Large intestine (tissue), 3 donors: Measurements from ENCODE around the gene SLCO2A1. TPM values are rescaled to one million over a fixed set of nuclear protein-coding genes. Genes with fewer than 3 reads are reported as not detected.

Experiments used
- DNase-seq, 2 donors: peaks; one replicate each; pipeline versions ENCODE4 v3.0.0 to v3.0.0-alpha.2; 2013
- H3K27ac ChIP-seq: one replicate; pipeline ENCODE4 v1.5.1; 2013; ENCODE audit warnings: low read length
- H3K27me3 ChIP-seq: 2 replicates; pipeline ENCODE4 v1.6.1; 2013; ENCODE audit warnings: low read length; ENCODE audit not compliant: control insufficient read depth, insufficient read depth
- H3K36me3 ChIP-seq: 2 replicates; pipeline ENCODE4 v1.6.1; 2013; ENCODE audit warnings: low read length; ENCODE audit not compliant: control insufficient read depth, insufficient read depth
- H3K4me1 ChIP-seq: one replicate; pipeline ENCODE4 v1.6.1; 2013; ENCODE audit warnings: low read length; ENCODE audit not compliant: control insufficient read depth, insufficient read depth
- H3K4me3 ChIP-seq: one replicate; pipeline ENCODE4 v1.5.1; 2013; ENCODE audit warnings: low read length
- H3K9me3 ChIP-seq: one replicate; pipeline ENCODE4 v1.6.1; 2013; ENCODE audit warnings: mild to moderate bottlenecking, low read depth, low read length, moderate library complexity; ENCODE audit not compliant: control insufficient read depth
- WGBS: methylation state at CpG from one replicate; pipeline ENCODE4 v1.1.5; 2013; ENCODE audit warnings: low lambda C conversion rate; ENCODE audit not compliant: insufficient coverage; 5-methylcytosine and 5-hydroxymethylcytosine counted together
- polyA plus RNA-seq: library from polyadenylated mRNA; unstranded; fragments of 120-200 nt; gene quantifications from one replicate; pipeline ENCODE4 v1.2.1, GENCODE V29; 2013

The SLCO2A1 gene
- polyA plus RNA-seq, 1 donor, result 8.2 TPM

DNA sequence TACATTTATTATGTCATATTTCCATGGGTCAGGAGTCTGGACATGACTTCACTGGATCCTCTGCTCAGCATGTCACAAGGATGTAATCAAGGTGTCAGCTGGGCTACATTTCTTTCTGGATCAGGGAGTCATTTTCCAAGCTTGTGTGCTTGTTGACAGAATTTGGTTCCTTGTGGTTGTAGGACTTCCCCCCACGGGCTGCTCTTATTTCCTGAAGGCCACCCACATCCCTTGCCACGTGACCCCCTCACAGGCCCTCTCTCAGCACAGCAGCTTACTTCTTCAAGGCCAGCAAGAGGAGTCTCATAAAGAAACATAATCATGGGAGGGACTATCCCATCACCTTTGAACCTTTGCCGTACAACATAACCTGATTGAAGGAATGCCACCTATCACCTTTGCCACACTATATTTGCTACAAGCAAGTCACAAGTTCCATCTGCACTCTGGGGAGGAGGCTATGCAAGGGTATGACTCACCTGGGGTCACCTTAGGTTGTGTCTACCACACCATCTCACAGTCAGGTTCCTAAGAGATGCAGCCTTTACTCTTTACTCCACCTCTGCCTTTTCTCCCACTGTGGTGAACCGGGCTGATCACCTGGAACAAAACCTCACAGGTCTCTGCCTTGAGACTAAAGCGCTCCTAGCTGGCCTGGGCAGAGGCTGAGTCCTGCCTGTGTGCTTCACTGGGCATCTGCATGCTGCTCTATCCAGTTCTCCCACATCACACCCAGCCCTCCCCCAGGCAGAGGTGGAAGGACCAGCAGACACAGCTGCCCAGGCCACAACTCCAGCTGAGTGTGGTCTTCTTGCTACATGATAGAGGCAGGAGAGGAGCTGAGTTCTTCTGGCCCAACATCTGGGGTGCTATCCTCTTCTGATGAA is 147.5 kb downstream of the SLCO2A1 start:
- Histone ChIP-seq H3K9me3 (peaks cover 10% of the 10 kb centered on the region), H3K4me3 (no peak overlapping the region), H3K27ac (no peak overlapping the region), H3K4me1 (no peaks in the 10 kb centered on the region), H3K27me3 (peaks cover 4% of the 10 kb centered on the region), H3K36me3 (no peaks in the 10 kb centered on the region)
- DNase-seq, result peak in 1 of 2 donors; percentile 32
- no CpG with 5 or more reads among the region's 5 CpGs for WGBS

DNA sequence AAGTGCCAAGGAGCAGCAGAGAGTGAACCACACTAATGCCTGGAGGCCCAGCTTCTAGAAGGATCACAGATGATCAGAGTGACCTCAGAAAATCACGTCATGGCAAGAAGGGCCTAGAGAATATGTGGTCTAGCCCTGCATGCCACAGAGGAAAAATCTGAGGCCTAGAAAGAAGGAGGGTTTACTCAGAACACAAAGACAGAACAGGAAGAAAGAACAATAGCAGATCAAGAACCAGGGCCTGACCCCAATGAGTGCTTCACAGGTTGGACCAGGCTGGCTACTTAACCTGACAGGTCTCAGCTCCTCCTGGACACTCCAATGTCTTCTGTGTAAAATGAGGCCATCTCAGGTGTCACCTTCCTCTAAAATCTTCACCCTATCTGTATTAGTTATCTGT is 148.2 kb downstream of the SLCO2A1 start:
- no peak overlapping the region for H3K4me3 ChIP-seq
- DNase-seq, result no peak
- no peak overlapping the region for H3K27ac ChIP-seq
- peaks cover 4% of the 10 kb centered on the region for H3K27me3 ChIP-seq
- H3K36me3 ChIP-seq, result no peaks in the 10 kb centered on the region
- H3K4me1 ChIP-seq, result no peaks in the 10 kb centered on the region
- 60% methylated on average over 1 of the region's 1 CpG for WGBS
- H3K9me3 ChIP-seq, result peaks cover 10% of the 10 kb centered on the region

DNA sequence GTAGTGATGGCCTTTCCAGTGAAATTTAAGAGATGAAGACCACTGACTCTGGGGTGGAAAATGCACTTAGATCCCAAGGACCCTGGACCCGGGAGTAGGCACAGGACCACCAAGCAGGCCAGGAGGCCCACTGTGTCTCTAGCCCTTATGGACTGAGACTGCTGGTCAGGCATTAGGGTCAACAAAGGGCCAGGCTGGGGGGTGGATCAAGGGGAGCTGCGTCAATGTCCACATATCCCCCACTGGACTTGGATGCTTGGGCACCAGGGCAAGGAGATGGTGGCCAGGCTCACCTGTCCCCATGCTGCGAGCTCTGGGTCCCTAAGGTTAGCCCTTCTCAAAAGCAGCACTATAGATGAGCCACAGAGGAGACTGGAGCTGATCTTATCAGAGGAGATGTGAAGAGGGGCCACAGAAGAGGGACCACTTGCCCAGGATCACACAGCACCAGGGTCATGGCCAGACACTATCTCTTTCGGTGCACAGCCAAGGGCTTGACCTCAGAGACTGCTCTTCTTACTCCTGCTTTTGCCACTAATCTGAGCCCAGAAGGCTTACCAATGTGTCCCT is 148.8 kb downstream of the SLCO2A1 start:
- no peaks in the 10 kb centered on the region for H3K4me1 ChIP-seq
- H3K27ac ChIP-seq, result no peak overlapping the region
- H3K27me3 ChIP-seq, result peaks cover 4% of the 10 kb centered on the region
- no peak for DNase-seq
- peaks cover 10% of the 10 kb centered on the region for H3K9me3 ChIP-seq
- no CpG with 5 or more reads among the region's 4 CpGs for WGBS
- no peak overlapping the region for H3K4me3 ChIP-seq
- no peaks in the 10 kb centered on the region for H3K36me3 ChIP-seq

DNA sequence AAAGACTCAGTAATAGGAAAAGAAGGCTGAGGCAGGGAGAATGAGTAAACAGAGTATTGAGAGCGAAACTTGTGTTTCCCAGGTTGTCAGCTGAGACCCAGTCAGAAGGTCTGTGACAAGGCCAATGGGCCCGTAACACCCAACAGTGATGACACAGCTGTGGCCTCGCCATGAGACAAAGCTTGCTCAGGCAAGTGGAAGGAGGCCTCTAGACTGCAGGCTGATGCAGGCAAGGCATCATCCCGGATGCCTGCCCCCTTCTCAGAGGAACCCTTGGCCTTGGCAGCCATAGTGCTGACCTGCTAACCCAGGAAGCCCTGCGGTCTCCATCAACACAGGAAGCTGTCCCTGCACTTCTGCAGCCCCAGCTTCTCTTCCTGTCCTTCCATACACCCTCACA is 149.4 kb downstream of the SLCO2A1 start:
- no peak for DNase-seq
- H3K36me3 ChIP-seq, result no peaks in the 10 kb centered on the region
- peaks cover 2% of the 10 kb centered on the region for H3K27me3 ChIP-seq
- no peak overlapping the region for H3K4me3 ChIP-seq
- H3K4me1 ChIP-seq, result no peaks in the 10 kb centered on the region
- H3K9me3 ChIP-seq, result peaks cover 10% of the 10 kb centered on the region
- no peak overlapping the region for H3K27ac ChIP-seq
- WGBS, result no CpG with 5 or more reads among the region's 5 CpGs

DNA sequence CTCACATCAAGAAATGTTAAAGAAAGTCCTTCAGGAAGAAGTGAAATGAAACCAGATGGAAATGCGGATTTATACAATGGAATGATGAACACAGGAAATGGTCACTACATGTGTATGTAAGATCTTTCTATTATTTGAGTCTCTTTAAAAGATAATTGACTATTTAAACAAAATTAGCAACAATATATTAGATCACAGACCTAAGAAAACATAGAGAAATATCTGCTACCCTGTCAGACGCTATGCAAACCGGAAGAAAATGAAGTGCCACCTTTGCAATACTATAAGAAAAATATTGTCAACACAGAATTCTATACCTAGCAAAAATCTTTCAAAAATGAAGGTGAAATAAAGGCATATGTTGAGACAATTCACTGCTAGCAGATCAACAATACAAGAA is 151.2 kb downstream of the SLCO2A1 start:
- WGBS, result no CpG with 5 or more reads among the region's 3 CpGs

More for the DNA sequence above, 151.2 kb downstream of the SLCO2A1 start:
- H3K27me3 ChIP-seq, result no peaks in the 10 kb centered on the region
- no peaks in the 10 kb centered on the region for H3K36me3 ChIP-seq
- H3K27ac ChIP-seq, result no peak overlapping the region
- H3K4me3 ChIP-seq, result no peak overlapping the region
- peaks cover 10% of the 10 kb centered on the region for H3K9me3 ChIP-seq
- no peak for DNase-seq
- no peaks in the 10 kb centered on the region for H3K4me1 ChIP-seq

Other genes starting within 250 kb of the SLCO2A1 start
- gene SRPRB, start 224.1 kb downstream of the SLCO2A1 start, polyA plus RNA-seq, result 55.9 TPM
- gene RAB6B, start 134.0 kb downstream of the SLCO2A1 start, polyA plus RNA-seq, result 8.8 TPM
- gene RYK, start 220.9 kb upstream of the SLCO2A1 start, polyA plus RNA-seq, result 55.7 TPM